GM12878 (cell line): ENCODE data around the gene PYGM. TPM values are rescaled to one million over a fixed set of nuclear protein-coding genes. Genes with fewer than 3 reads are reported as not detected.

Experiments
- CTCF ChIP-seq, 3 experiments: IDR thresholded peaks in 2 of 3; conservative IDR thresholded peaks in 1 of 3; 2 replicates each; pipeline ENCODE4 v1.5.1; 2011; ENCODE audit warnings: low read depth in 3 of 3, low read length in 3 of 3, mild to moderate bottlenecking in 3 of 3, control low read depth in 2 of 3, moderate library complexity in 2 of 3, inconsistent platforms in 1 of 3, mixed read lengths in 1 of 3; ENCODE audit not compliant: control insufficient read depth in 2 of 3, insufficient read depth in 1 of 3; ENCODE audit errors: extremely low read depth in 1 of 3
- HDAC6 ChIP-seq: fragments of 200-600 bp; sonication (generic); IDR thresholded peaks from one replicate; pipeline ENCODE4 v1.8.0; 2017; ENCODE audit warnings: antibody characterized with exemption; ENCODE audit not compliant: unreplicated experiment
- HDGF ChIP-seq: fragments of 450-650 bp; IDR thresholded peaks from 2 replicates; pipeline ENCODE4 v1.6.1; 2016; ENCODE audit warnings: antibody characterized with exemption
- NBN ChIP-seq: fragments of 450-650 bp; IDR thresholded peaks from 2 replicates; pipeline ENCODE4 v1.6.1; 2016
- NR2C1 ChIP-seq: fragments of 450-650 bp; IDR thresholded peaks from 2 replicates; pipeline ENCODE4 v1.6.1; 2017; ENCODE audit warnings: antibody characterized with exemption, mild to moderate bottlenecking, moderate library complexity
- NR2F1 ChIP-seq: fragments of 450-650 bp; conservative IDR thresholded peaks from 2 replicates; pipeline ENCODE4 v1.6.1; 2017; ENCODE audit warnings: mild to moderate bottlenecking
- RUNX3 ChIP-seq: IDR thresholded peaks from 2 replicates; pipeline ENCODE4 v1.6.1; 2012; ENCODE audit warnings: low read length, inconsistent platforms
- ZBTB11 ChIP-seq: fragments of 450-650 bp; formaldehyde crosslinking; IDR thresholded peaks from 2 replicates; pipeline ENCODE4 v1.5.0; 2022; ENCODE audit warnings: mild to moderate bottlenecking, missing genetic modification characterization
- ZBTB4 ChIP-seq: fragments of 450-650 bp; formaldehyde crosslinking; IDR thresholded peaks from 2 replicates; pipeline ENCODE4 v1.4.0; 2022; ENCODE audit warnings: mild to moderate bottlenecking, moderate library complexity
- ZNF384 ChIP-seq: IDR thresholded peaks from 2 replicates; pipeline ENCODE4 v1.6.1; 2012; ENCODE audit warnings: low read depth, mild to moderate bottlenecking, low read length, improper control_type of control experiment, borderline replicate concordance
- ZSCAN29 ChIP-seq: fragments of 450-650 bp; IDR thresholded peaks from 2 replicates; pipeline ENCODE4 v1.6.1; 2017; ENCODE audit warnings: mild to moderate bottlenecking, moderate library complexity
- polyA plus RNA-seq, 11 experiments: library from polyadenylated mRNA; depleted of rRNA in 4 of 11; unstranded in 6 of 11; stranded (reverse) in 5 of 11; fragments of >200 nt; fragmentation: Nextera tagmentation in 4 of 11; fragmentation: Illumina TruSeq in 1 of 11; extraction: Ambion mirVana in 4 of 11; extraction: Trizol in 1 of 11; gene quantifications; 1 replicate in 1 of 11; 2 replicates in 10 of 11; pipeline versions ENCODE4 v1.2.1 to v1.2.3, GENCODE V29; 2011 to 2016; ENCODE audit warnings: inconsistent platforms in 2 of 11, missing spikeins in 2 of 11, low read depth in 1 of 11
- total RNA-seq, 4 experiments: library from RNA; depleted of rRNA in 3 of 4; stranded (reverse); fragments of >200 nt in 3 of 4; fragmentation: Illumina TruSeq in 1 of 4; extraction: Trizol in 1 of 4; gene quantifications; 2 replicates each; pipeline versions ENCODE4 v1.2.1 to v1.2.3, GENCODE V29; 2013 to 2021
- TF ChIP-seq, protein P1 (sequence below): IDR thresholded peaks from 2 replicates; pipeline ENCODE4 v1.6.1; 2012; ENCODE audit warnings: improper control_type of control experiment, low read depth, low read length; ENCODE audit not compliant: insufficient replicate concordance

PYGM gene
- total and polyA plus RNA-seq, 10 of the 15 experiments (the other 5 are each of a cell fraction or from before 2014, with no cell fraction given): 0.04 to 3.7 (median 0.27) TPM; not detected in 1

DNA sequence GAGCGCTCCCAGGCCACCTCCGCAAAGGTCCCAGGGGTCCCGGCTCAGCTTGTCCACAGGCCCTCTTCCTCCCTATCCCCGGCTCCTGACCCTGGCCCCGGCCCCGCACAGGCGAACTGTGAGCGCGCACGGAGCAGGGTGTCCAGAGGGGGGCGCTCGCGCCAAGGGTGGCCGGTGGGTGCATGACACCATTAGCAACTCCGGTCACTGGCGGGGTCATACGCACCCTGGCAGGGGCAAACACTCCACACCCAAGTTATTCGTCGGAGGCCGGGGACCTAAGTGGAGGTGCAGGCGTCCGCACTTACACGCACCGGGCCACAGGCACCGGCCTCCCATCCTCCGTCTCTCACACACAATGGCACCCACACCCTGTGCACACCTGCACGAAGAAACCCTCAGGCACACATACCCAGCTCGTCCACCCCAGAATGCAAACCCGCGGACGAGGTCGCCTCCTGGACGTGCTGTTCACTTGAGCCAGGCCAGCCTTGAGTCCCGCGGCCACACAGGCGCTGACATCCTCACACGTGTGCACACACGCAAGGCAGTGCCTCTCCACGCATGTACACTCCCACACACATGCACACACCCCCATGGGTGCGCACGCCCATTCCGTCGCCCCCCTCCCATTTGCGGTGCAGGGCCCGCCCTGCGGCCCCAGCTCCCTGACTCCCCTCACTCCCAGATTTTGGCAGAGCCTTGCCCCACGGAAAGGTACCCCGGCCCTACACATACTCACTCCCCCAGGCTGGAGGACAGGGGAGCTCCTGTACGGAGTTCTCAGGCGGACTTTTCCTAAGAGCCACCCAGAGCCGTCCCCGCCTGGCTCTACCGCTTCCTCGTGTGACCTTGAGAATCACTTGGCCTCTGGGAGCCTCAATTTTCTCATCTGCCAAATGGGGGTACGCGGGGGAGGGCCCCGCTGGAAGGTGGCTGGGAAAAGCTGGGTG, 15.9 kb downstream of the PYGM start, which contains the start of gene RASGRP2 (continued):
- TF ChIP-seq ZBTB11: no peak
- TF ChIP-seq HDAC6: no peak
- TF ChIP-seq NR2C1: no peak
- peak; percentile 67 to 84 (median 74) for TF ChIP-seq CTCF (IDR thresholded peaks at IDR 0.05 in 2 of 3, conservative IDR thresholded peaks at IDR 0.05 in 1 of 3; ENCODE audit: control insufficient read depth in 2 of 3, extremely low read depth in 1 of 3, insufficient read depth in 1 of 3, low read depth in 3 of 3, low read length in 3 of 3)
- TF ChIP-seq NBN: peak; percentile 57; the same call in 1 of the 2 replicates
- TF ChIP-seq ZSCAN29: no peak
- TF ChIP-seq, protein P1, sequence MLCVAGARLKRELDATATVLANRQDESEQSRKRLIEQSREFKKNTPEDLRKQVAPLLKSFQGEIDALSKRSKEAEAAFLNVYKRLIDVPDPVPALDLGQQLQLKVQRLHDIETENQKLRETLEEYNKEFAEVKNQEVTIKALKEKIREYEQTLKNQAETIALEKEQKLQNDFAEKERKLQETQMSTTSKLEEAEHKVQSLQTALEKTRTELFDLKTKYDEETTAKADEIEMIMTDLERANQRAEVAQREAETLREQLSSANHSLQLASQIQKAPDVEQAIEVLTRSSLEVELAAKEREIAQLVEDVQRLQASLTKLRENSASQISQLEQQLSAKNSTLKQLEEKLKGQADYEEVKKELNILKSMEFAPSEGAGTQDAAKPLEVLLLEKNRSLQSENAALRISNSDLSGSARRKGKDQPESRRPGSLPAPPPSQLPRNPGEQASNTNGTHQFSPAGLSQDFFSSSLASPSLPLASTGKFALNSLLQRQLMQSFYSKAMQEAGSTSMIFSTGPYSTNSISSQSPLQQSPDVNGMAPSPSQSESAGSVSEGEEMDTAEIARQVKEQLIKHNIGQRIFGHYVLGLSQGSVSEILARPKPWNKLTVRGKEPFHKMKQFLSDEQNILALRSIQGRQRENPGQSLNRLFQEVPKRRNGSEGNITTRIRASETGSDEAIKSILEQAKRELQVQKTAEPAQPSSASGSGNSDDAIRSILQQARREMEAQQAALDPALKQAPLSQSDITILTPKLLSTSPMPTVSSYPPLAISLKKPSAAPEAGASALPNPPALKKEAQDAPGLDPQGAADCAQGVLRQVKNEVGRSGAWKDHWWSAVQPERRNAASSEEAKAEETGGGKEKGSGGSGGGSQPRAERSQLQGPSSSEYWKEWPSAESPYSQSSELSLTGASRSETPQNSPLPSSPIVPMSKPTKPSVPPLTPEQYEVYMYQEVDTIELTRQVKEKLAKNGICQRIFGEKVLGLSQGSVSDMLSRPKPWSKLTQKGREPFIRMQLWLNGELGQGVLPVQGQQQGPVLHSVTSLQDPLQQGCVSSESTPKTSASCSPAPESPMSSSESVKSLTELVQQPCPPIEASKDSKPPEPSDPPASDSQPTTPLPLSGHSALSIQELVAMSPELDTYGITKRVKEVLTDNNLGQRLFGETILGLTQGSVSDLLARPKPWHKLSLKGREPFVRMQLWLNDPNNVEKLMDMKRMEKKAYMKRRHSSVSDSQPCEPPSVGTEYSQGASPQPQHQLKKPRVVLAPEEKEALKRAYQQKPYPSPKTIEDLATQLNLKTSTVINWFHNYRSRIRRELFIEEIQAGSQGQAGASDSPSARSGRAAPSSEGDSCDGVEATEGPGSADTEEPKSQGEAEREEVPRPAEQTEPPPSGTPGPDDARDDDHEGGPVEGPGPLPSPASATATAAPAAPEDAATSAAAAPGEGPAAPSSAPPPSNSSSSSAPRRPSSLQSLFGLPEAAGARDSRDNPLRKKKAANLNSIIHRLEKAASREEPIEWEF: no peak
- no peak for TF ChIP-seq ZBTB4 (CRISPR knock-in tag)
- peak; percentile 70; the same call in 1 of the 2 replicates for TF ChIP-seq HDGF
- TF ChIP-seq ZNF384: no peak
- peak; percentile 77 for TF ChIP-seq NR2F1
- peak; percentile 8; the same call in 1 of the 2 replicates for TF ChIP-seq RUNX3
